ENCODE data around the gene WWC1. TPM values are rescaled to one million over a fixed set of nuclear protein-coding genes. Genes with fewer than 3 reads are reported as not detected.

Gene WWC1
- total RNA-seq, 1 experiment from 2014 or later = 97.7 TPM

DNA sequence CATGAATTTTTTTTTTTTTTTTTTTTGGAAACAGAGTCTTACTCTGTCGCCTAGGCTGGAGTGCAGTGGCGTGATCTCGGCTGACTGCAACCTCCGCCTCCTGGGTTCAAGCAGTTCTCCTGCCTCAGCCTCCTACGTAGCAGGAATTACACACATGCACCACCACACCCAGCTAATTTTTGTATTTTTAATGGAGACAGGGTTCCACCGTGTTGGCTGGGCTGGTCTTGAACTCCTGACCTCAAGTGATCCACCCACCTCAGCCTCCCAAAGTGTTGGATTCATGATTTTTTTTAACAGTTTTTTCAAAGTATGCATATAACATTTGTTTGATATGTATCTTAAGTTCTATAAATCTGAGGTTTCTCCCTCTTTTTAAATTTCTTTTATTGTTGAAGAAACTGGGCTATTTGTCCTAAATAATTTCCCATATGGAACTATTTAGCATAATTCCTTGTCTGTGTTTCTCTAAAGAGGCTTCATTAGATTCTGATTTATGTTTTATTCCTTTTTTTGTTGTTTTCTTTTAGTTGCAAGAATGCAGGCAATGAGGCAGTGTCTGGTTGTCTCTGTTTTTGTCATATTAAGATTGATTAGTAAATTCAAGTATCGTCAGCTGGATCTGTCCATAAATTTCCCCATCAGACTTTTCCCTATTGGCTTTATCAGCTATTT, 211.3 kb downstream of the WWC1 start:
- no peaks in the 10 kb centered on the region for H3K79me2 ChIP-seq (ENCODE audit: low read depth)
- H3K27ac ChIP-seq = no peak overlapping the region
- ChIA-PET CTCF (no interaction called here), POLR2A (ENCODE audit: unreplicated experiment) (no interaction called here)
- H4K20me1 ChIP-seq (ENCODE audit: insufficient read depth) = no peaks in the 10 kb centered on the region
- H3K9me2 ChIP-seq (ENCODE audit: insufficient read depth) = no peaks in the 10 kb centered on the region
- no peaks in the 10 kb centered on the region for H3K9me3 ChIP-seq (ENCODE audit: insufficient read depth, low read depth)
- no peaks in the 10 kb centered on the region for H3K4me1 ChIP-seq (replicated peaks; ENCODE audit: insufficient read depth)
- H2AFZ ChIP-seq = no peak overlapping the region
- intact Hi-C loops (cut with micrococcal nuclease; ENCODE audit: unreplicated experiment) = no loop called here
- no peak for DNase-seq
- no peak overlapping the region for H3K4me2 ChIP-seq
- TF ChIP-seq EZH2 (IDR thresholded peaks at IDR 0.05; ENCODE audit: low read depth) = no peak
- TF ChIP-seq, protein P1, sequence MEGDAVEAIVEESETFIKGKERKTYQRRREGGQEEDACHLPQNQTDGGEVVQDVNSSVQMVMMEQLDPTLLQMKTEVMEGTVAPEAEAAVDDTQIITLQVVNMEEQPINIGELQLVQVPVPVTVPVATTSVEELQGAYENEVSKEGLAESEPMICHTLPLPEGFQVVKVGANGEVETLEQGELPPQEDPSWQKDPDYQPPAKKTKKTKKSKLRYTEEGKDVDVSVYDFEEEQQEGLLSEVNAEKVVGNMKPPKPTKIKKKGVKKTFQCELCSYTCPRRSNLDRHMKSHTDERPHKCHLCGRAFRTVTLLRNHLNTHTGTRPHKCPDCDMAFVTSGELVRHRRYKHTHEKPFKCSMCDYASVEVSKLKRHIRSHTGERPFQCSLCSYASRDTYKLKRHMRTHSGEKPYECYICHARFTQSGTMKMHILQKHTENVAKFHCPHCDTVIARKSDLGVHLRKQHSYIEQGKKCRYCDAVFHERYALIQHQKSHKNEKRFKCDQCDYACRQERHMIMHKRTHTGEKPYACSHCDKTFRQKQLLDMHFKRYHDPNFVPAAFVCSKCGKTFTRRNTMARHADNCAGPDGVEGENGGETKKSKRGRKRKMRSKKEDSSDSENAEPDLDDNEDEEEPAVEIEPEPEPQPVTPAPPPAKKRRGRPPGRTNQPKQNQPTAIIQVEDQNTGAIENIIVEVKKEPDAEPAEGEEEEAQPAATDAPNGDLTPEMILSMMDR (conservative IDR thresholded peaks at IDR 0.05) = no peak
- H3K27me3 ChIP-seq (ENCODE audit: insufficient read depth, low read depth) = no peaks in the 10 kb centered on the region
- no TSS peak for BruUV-seq (replicated peaks)
- peaks cover 27% of the 10 kb centered on the region for H3K36me3 ChIP-seq (ENCODE audit: low read depth)
- no peak overlapping the region for H3K4me3 ChIP-seq
- H3F3A ChIP-seq (ENCODE audit: insufficient read depth, low read depth) = no peaks in the 10 kb centered on the region

DNA sequence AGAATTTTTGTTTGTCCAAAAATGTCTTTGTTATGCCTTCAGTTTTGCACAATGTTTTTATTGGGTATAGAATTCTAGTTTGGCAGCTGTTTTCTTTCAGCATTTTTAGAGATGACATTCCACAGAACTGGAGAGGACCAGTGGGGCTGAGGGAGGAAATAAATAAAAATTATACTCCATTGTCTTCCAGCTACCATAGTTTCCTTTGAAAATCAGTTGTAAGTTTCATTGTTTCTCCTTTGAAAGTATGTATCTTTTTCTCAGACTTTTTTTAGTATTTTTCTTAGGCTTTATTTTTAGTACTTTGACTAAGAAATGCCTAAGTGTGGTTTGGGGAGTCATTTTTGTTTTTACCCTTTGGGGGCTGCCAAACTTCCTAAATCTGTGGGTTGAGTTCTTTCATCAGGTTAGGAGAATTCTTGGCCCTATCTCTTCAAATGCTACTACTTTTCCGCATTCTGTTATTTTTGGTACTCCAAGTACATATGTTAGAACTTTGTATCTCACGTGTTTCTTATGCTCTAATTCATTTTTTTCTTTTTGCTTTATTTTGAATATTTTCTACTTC, 222.5 kb downstream of the WWC1 start:
- Histone ChIP-seq H3K9me2 (ENCODE audit: insufficient read depth) (no peaks in the 10 kb centered on the region), H3K79me2 (ENCODE audit: low read depth) (no peaks in the 10 kb centered on the region), H3K9me3 (ENCODE audit: insufficient read depth, low read depth) (peaks cover 16% of the 10 kb centered on the region; the same call in 1 of the 2 replicates), H4K20me1 (ENCODE audit: insufficient read depth) (no peaks in the 10 kb centered on the region; the same call in 1 of the 2 replicates), H3K4me3 (no peak overlapping the region), H3K27ac (no peak overlapping the region), H3K27me3 (ENCODE audit: insufficient read depth, low read depth) (no peaks in the 10 kb centered on the region), H3F3A (ENCODE audit: insufficient read depth, low read depth) (no peaks in the 10 kb centered on the region), H3K4me2 (no peak overlapping the region), H2AFZ (no peak overlapping the region), H3K36me3 (ENCODE audit: low read depth) (peaks cover 81% of the 10 kb centered on the region), H3K4me1 (replicated peaks; ENCODE audit: insufficient read depth) (no peaks in the 10 kb centered on the region)
- no TSS peak for BruUV-seq (replicated peaks)
- POLR2A ChIA-PET (ENCODE audit: unreplicated experiment) = interaction anchor here (0.6 kb wide), 1 partner anchor 157 kb away, joined by 4 read pairs; no protein-coding TSS in a partner anchor
- CTCF ChIA-PET = interaction anchor here (0.5 kb wide), 1 partner anchor 213 kb away, joined by 6 read pairs; no protein-coding TSS in a partner anchor
- intact Hi-C loops (cut with micrococcal nuclease; ENCODE audit: unreplicated experiment) = no loop called here
- no peak for TF ChIP-seq EZH2 (IDR thresholded peaks at IDR 0.05; ENCODE audit: low read depth)
- TF ChIP-seq, protein P1 (conservative IDR thresholded peaks at IDR 0.05) = no peak
- no peak for DNase-seq

Other genes with a start within 250 kb of the WWC1 start
- 101 and 125 TPM in 2 replicates for gene RARS1, start 194.8 kb downstream of the WWC1 start, total RNA-seq (2021)
- not detected in 2 replicates for gene FBLL1, start 237.7 kb downstream of the WWC1 start, total RNA-seq (2021)

All from PC-9 (cell line).